GM19455 (cell line): ENCODE measurements around the gene SEMA4D.

Source experiments
- ATAC-seq: cut with Tn5 transposase; IDR thresholded peaks from one replicate; pipeline ENCODE4 v1.9.1; 2021; ENCODE audit not compliant: unreplicated experiment

Gene SEMA4D

DNA sequence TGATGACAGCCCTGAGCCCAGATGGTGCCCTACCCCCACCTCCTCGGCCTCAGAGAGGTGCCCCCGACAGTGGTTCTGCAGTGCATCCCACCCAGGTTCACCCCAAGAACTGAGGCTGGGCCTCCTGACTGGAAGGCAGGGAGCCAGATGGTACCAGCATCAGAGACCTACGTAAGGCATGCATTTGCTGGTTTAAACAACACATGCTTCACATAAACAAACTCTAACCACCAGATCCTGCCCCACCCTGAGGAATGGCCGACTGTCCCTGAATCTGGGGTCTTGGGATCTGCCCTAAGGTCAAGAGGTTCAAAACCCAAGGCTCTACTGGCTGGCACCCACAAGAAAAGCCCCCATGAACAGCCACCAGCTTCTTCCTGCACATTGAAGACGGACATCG lies 106.3 kb downstream of the SEMA4D start:
- no peak for ATAC-seq

DNA sequence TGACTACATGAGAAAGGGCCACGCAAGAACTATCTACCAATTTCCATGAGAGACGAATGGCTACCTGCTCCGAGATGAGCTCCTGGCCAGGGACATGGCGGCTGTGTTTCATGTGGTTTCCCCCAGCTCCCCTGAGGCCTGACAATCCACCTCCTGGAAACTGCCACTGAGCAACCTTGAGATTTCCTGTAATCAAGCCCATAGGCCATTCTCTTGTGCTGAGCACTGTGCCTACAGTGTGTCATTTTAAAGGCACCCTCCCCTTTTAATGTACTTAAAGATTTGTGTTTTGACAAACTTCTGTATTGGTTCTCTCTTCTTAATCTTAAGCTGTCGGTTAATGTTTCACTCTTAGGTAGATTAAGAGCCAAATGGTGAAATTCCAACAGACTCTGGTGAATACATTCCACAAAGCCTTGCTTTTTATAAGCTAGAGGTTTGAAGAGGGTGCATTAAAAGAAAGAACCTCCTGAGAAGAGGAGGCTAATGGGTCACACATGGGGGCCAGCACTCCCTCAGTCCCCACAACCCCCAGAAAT lies 107.3 kb downstream of the SEMA4D start:
- ATAC-seq = no peak

- ATAC-seq = no peak
These were observed 107.8 kb downstream of the SEMA4D start for GRCh38 chr9:89390068-89390555.

- no peak for ATAC-seq
These were observed 109.1 kb downstream of the SEMA4D start for GRCh38 chr9:89388868-89389177.

GRCh38 chr9:89388084-89388867 lies 109.6 kb downstream of the SEMA4D start:
- ATAC-seq = no peak

DNA sequence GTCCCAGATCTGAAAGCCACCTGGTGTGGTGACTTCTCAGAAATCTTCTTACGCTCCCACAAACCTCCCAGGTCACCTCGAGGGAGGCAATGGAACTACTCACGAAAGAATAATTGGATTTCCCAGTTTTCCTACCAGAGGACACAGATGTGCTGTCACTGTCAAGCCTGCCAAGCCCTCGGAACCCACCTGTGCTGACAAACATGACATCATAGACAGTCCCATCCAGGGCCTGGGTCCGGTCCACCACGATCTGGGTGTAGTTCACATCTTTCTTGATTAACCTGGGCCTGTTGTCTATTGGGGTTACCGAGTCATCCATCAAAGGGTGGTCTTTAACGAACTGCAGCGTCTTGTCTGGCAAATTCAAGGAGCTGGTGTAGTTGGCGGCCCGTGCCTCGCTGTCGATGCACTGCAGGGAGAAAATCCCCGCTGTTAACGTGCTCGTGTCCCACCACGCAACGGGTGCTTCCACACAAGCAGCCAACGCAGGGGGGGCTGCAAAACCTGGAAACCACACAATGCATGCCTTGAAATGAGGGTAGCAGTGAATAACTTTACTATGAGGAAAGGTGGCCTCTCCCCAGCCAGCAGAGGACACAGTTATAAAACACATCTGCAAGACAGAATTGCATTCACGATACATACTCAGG lies 110.6 kb downstream of the SEMA4D start:
- ATAC-seq = no peak

DNA sequence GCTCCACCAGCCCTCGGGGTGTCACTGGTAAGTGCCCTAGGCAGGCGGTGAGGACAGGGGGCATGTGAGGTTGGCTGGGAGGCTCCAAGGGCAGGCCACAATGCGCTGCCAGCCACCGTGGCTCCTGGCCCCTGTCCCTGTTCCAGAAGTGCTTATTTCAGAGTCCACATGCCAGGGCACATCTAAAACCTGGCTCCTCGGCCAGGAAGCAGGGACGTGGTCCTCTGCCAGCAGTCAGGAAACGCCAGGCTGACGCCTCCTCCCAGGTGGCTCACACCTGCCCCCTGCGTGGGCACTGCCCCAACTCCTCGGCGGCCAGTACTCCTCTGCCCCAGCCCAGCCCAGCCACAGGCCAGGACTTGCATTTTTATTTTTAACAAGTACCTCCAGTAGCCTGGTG lies 111.1 kb downstream of the SEMA4D start:
- no peak for ATAC-seq

- no peak for ATAC-seq
These were observed 111.7 kb downstream of the SEMA4D start for GRCh38 chr9:89386206-89386605.

- ATAC-seq = no peak
These were observed 113.1 kb downstream of the SEMA4D start for GRCh38 chr9:89384783-89385182.

DNA sequence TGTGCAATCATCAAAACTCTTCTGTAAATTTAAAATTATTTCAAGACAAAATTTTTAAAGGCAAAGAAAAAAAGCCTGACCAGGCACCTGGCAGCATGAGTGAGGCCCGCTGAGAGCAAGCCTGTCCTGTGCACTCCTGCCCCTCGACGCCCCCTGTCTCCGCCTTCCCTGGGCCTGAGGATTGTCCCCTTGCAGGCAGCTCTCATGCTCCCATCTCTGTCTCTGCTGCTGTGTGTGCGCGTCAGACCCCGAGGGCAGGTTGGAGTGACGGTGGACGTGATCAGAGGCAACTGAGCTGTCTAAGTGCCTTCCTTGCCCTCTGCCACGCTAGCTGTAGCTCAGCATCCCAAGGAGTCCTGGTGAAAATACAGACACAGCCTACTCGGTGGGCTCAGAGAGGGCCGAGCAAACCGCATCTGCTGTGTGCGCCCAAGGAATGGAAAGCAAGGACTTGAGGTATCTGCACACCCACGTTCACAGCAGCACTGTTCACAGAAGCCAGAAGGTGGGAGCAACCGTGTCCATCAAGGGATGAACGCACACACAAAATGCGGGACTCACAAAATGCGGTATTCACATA lies 114.1 kb downstream of the SEMA4D start:
- ATAC-seq = no peak

DNA sequence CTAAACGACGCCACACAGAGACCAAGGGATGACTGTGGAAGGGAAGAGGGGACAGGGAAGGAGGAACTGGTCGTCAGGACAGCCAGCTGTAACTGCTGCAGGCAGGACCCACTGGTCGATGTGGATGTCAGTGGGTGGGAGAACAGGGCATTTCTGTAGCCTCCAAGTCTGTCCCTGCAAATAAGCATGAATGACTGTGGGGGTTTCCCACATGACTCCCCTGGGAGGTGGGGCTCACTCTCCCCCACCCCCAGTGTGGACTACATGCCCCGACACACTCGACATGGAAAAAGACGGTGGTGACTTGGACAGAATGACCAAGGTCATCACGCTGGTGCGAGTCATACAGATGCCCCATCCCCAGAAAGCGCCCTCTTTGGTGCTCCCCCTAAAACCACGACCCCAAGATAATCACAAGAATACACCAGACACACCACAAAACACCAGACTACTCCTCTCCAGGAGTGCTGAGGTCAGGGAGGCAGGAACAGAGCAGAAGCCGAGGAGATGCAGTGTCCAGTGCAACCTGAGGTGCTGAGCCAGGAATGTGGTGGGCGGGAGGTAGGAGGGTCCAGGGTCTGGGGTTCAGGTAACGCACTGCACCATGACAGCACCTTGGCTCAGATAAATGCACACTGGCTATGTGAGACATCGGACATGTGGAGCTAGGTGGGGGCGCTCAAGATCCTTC lies 114.7 kb downstream of the SEMA4D start:
- no peak for ATAC-seq

DNA sequence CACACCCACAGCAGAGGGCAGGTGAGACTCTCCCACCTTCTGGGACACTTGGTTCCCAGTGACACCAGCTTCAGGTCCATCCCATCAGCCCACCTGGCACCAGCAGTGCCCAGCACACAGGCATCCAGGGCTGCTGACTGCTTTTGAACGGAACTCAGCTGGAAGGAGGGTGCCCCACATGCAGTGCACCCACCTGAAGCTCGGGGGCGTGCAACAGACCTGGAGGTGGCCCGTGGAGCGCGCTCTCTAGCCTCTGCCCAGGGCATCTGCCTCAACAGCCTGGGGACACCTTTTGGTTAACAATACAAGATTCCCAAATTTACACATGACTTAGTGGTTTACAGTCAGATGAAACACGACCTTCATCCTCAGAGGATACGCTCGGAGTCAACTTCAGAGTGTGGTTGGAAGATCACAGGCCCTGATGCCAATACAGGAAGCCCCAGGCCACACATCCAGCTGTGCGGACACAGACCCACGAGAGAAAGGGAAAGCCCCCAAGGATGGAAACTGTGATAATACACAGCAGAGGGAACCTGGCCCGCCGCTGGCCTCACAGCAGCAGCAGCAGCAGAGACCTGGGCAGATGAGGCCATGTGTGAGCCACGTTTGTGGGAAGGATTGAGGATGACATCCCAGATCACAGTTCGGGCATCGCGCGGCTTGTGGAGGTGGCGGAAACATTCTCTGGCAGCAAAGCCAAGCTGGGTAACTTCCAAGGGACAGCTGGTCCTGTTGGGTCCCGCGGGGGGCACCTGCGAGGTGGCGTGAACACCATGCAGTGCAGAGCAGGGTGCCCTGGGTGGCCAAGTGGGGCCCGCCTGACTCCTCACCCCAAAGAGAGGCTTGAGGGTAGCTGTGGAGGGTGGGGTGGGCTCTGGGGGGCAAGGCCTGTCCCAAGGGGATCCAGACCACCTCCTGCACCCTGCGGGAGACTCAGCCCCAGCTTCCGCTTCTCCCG lies 115.6 kb downstream of the SEMA4D start:
- ATAC-seq = no peak

GRCh38 chr9:89381308-89381609 lies 116.7 kb downstream of the SEMA4D start:
- ATAC-seq = no peak

DNA sequence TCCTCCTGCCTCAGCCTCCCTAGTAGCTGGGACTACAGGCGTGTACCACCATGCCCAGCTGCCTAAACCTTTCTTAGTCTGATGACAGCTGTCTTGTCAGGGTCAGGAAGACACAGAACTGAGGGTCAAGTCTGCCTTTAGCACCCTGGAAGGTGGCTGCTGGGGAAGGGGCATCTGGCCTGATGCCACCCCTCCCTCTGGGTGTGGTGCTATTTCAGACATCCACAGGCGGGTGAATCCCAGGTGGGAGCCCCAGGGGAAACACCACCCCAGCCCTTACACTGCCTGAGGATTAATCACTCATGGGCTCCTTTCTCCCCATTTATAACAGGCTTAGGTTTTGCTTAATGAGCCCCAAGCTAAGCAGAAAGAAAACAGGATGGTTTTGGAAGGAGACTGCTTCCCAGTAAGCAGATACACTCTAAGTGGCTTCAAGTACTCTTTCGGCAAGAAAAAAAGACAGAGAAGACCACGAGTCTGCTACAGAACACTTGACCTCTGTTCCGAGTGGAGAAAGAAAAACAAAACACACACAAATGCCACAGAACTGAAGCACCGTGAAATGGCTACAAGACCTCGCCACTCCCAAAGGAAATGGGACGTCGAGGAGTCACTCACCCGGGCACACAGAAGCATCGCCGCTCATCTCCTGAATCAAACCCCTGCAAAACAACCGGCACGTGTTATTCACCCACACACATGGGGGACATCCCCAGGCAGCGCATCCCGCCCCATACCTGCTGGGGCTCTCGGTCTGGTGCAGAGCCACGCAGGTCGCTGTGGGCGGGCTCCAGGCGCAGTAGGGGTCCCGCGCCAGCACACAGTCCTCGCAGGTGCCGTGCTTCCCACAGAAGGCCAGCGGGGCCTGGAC lies 117.2 kb downstream of the SEMA4D start:
- ATAC-seq = no peak

- no peak for ATAC-seq
These were observed 118.3 kb downstream of the SEMA4D start for GRCh38 chr9:89379508-89380115.

DNA sequence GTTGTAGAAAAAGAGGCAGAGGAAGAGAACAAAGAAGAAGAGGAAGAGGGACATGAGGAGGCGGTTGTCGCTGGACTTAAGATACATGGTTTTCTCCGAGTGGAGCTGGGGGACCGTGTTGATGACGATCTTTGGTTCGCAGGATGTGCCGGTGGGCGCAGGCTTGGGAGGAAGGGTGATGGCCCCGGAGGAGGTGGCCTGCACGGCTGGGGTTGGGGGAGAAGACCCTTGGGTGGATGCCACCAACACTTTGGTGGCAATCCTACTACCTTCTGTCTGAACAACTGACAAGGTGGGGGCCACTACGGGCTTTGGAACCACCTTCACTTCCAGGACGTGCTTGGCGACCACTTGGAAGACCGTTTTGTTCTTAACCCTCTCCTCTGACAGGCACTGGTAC lies 118.9 kb downstream of the SEMA4D start:
- no peak for ATAC-seq

- ATAC-seq = no peak
These were observed 119.4 kb downstream of the SEMA4D start for GRCh38 chr9:89378541-89378940.

DNA sequence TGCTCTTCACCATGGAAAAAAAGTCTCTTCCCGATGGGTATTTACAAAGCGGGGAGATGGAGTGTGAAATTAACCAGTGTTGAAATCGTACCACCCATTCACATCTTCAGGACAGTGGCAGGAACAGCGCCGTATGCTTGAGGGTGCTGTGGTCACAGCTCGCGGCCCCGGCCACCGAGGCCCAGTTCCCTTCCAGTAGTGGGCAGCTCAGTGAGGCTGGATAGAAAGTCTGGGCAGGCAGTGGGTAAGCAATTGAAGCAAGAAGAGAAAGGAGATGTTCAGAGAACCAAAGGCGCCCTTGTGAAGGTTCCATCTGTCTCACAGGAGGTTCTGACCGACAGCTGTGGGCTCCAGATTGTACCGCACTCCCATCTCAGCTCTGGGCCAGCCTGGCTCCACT lies 120.5 kb downstream of the SEMA4D start:
- no peak for ATAC-seq

DNA sequence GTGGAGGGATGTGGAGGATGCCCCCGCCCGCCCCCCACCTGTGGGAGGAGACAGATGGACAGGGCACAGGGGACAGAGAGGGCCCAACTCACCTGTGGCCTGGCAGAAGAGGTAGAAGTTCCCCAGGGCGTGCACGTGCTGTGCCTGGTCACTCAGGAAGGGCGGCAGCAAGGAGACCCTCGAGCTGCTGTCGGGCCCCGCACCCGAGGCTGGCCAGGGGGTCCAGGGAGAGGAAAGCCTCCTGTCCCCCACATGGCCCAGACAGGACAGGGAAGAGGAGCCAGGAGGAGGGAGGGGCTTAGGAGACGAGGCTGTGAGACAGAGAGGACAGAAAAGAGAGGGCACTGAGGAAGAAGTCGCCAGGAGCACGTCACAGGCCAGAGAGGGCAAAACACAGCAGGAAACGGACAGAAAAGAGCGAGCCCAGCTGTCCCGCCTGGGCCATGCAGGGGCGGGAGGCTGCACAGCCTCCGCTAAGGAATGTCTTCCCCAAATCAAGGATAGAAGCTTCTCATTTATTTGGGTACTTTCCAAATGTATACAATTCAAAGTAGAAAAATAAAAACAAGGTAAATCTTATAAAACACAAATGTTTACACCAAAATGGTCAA lies 121.1 kb downstream of the SEMA4D start:
- ATAC-seq = no peak
